T-helper 17 cell (primary cell): ENCODE measurements around the gene TSFM. TPM values are rescaled to one million over a fixed set of nuclear protein-coding genes. Genes with fewer than 3 reads are reported as not detected.
A peak's percentile ranks its signal among the peaks of the same experiment; 100 is the strongest.

Experiments used
- ATAC-seq: fragments of 150-1000 bp; cut with Tn5 transposase; 2 replicates; pipeline ENCODE4 v1.10.0; 2021; ENCODE audit warnings: mild to moderate bottlenecking, moderate library complexity
- DNase-seq, 3 donors: peaks; one replicate each; pipeline versions ENCODE4 v3.0.0 to v3.0.0-alpha.2; 2020 to 2021
- H3K9me3 ChIP-seq: one replicate; pipeline ENCODE4 v1.7.0; 2013; ENCODE audit warnings: low read length, mild to moderate bottlenecking; ENCODE audit not compliant: control insufficient read depth, poor library complexity, severe bottlenecking
- H3K27ac Mint-ChIP-seq: one replicate; pipeline ENCODE4 v1.8.0; 2022; ENCODE audit warnings: mild to moderate bottlenecking, moderate library complexity, mixed read lengths
- H3K27me3 Mint-ChIP-seq: one replicate; pipeline ENCODE4 v1.8.0; 2022; ENCODE audit warnings: mixed read lengths
- H3K36me3 Mint-ChIP-seq: one replicate; pipeline ENCODE4 v1.8.0; 2022; ENCODE audit warnings: low read depth, mixed read lengths
- H3K4me1 Mint-ChIP-seq: one replicate; pipeline ENCODE4 v1.8.0; 2022; ENCODE audit warnings: mild to moderate bottlenecking, mixed read lengths
- H3K4me3 Mint-ChIP-seq: one replicate; pipeline ENCODE4 v1.8.0; 2022; ENCODE audit warnings: mild to moderate bottlenecking, moderate library complexity, mixed read lengths
- total RNA-seq, 4 donors: library from RNA in 2 of 4; stranded (reverse) in 2 of 4; gene quantifications; one replicate each; pipeline ENCODE4 v1.2.3 and lab custom pipeline; 2022 to 2026

TSFM gene
- total RNA-seq, 2 donors from 2014 or later: 12.5 to 17.9 TPM

- H3K9me3 ChIP-seq: no peaks in the 10 kb centered on the region
- DNase-seq (peak; percentile 52 to 72 (median 61)), ATAC-seq (peak; percentile 70)
- H3K27ac Mint-ChIP-seq: peak overlapping the region; percentile 96
- no peaks in the 10 kb centered on the region for H3K27me3 Mint-ChIP-seq
- H3K4me3 Mint-ChIP-seq: peak overlapping the region; percentile 98
- peaks cover 53% of the 10 kb centered on the region for H3K4me1 Mint-ChIP-seq
- no peaks in the 10 kb centered on the region for H3K36me3 Mint-ChIP-seq
These were observed 41.8 kb upstream of the TSFM start for GRCh38 chr12:57740656-57741412.

DNA sequence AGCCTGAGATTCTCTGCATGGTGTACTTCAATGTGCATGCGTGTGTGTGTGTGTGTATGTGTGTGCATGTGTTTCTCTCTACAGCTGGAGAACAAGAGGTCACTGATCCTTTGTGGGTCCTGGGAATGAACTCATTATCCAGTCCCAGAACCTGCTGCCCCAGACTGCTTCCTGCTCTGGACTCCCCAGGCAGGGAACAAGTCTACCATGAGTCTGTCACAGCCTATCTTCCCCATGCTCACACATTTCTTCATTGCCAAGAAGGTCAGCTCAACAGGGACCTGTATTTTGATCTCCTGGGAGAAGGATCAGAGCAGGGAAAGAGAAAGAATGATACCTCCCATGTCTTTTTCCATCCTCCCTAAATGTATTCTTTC, 41.2 kb upstream of the TSFM start:
- no peaks in the 10 kb centered on the region for H3K36me3 Mint-ChIP-seq
- H3K27me3 Mint-ChIP-seq: no peaks in the 10 kb centered on the region
- peak overlapping the region; percentile 98 for H3K4me3 Mint-ChIP-seq
- H3K9me3 ChIP-seq: no peaks in the 10 kb centered on the region
- peak overlapping the region; percentile 96 for H3K27ac Mint-ChIP-seq
- H3K4me1 Mint-ChIP-seq: peaks cover 57% of the 10 kb centered on the region
- no peak for ATAC-seq
- no peak for DNase-seq

DNA sequence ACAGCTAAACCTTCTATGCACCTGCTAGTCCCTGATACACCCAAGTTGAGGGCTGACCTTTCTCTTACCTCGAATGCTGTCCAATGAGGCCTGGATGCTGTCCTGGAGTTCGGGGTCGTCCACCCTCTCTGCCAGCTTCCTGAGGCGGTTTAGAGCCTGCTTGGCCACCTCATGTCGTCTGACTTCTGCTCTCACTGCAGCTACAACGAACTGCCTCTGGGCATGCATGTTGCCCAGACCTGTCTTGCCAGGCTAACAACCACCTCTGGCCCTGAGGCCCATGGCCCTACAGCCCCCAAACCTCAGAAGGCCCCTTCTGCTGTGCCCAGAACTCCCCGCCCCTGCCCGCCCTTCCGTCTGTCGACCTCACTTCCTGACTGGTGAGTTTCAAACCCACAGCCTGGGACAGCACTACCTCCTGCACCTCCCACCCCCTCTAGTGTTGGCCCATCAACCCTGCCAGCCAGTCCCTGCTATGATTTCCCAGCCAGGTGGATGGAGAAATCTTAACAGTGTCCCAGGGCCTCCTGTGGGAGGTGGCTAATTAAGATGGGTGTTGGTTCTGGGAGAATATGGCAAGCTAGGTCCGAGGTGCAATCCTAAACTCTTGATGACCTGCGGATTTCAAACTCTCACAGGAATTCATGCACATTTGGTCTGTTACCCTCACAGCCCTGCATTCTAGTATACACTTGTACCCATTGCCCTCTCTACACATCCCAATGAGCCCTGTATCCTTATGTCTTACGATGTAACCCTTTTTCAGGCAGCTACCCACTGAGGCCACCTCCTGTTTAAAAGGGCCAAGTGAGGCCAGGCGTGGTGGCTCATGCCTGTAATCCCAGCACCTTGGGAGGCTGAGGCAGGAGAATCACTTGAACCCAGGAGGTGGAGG, 40.5 kb upstream of the TSFM start:
- ATAC-seq (peak; percentile 68), DNase-seq (peak; percentile 61 to 73 (median 66))
- Mint-ChIP-seq H3K27ac (peak overlapping the region; percentile 96), H3K4me1 (peaks cover 54% of the 10 kb centered on the region), H3K4me3 (peak overlapping the region; percentile 98), H3K36me3 (no peaks in the 10 kb centered on the region), H3K27me3 (no peaks in the 10 kb centered on the region)
- H3K9me3 ChIP-seq: no peaks in the 10 kb centered on the region

DNA sequence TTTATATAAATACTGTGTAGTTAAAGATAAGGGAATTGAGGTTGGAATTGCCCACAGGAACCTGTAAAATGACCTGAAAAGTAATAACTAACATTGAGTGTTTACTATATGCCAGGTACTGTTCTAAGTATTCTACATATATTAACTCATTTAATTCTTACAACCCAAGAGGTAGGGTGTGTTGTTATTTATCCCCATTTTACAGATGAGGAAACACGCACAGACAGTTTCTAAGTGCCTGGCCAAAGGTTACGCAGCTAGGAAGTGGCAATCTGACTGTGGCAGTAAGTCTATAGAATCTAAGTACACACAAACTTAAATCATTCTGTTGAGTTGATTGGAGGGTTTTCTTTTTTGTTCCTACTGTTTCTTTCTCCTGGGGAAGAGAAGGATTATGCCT, 38.8 kb upstream of the TSFM start:
- H3K4me1 Mint-ChIP-seq: peaks cover 54% of the 10 kb centered on the region
- no peaks in the 10 kb centered on the region for H3K27me3 Mint-ChIP-seq
- H3K27ac Mint-ChIP-seq: peak overlapping the region; percentile 99
- ATAC-seq: no peak
- peak overlapping the region; percentile 97 for H3K4me3 Mint-ChIP-seq
- H3K36me3 Mint-ChIP-seq: no peaks in the 10 kb centered on the region
- no peaks in the 10 kb centered on the region for H3K9me3 ChIP-seq
- no peak for DNase-seq

- peak; percentile 32 to 50 (median 50) for DNase-seq
- no peaks in the 10 kb centered on the region for H3K36me3 Mint-ChIP-seq
- H3K4me1 Mint-ChIP-seq: peaks cover 51% of the 10 kb centered on the region
- H3K9me3 ChIP-seq: no peaks in the 10 kb centered on the region
- no peaks in the 10 kb centered on the region for H3K27me3 Mint-ChIP-seq
- peak overlapping the region; percentile 99 for H3K27ac Mint-ChIP-seq
- peak overlapping the region; percentile 97 for H3K4me3 Mint-ChIP-seq
- ATAC-seq: peak; percentile 38
These were observed 38.3 kb upstream of the TSFM start for GRCh38 chr12:57744194-57744776.

GRCh38 chr12:57744777-57745484, 37.7 kb upstream of the TSFM start, which contains the start of gene TSPAN31:
Gene TSPAN31, plus strand, starts transcription at chr12:57745039. Its CDS starts 116 bp downstream, at chr12:57745155.
- Mint-ChIP-seq H3K36me3 (no peaks in the 10 kb centered on the region), H3K27ac (peak within 1 kb of the TSS; percentile 99), H3K27me3 (no peaks in the 10 kb centered on the region), H3K4me3 (peak within 1 kb of the TSS; percentile 97), H3K4me1 (peaks cover 46% of the 10 kb centered on the region)
- ATAC-seq (peak; percentile 84), DNase-seq (peak; percentile 82 to 86 (median 84))
- no peaks in the 10 kb centered on the region for H3K9me3 ChIP-seq

DNA sequence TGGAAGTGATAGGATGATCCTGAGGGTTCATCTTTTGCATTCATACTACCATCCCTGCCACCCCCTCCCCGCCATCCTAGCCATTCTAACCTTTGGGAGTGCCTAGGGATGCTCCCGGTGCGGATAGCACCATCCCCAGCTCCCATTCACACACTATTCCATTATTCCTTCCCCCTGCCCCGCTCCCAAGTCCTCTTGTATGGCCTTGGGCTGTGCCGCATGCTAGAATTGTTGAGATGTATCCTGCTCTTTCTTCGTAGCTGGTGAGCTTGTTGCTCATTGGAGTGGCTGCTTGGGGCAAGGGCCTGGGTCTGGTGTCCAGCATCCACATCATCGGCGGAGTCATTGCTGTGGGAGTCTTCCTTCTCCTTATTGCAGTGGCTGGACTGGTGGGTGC, 37.1 kb upstream of the TSFM start:
- H3K4me1 Mint-ChIP-seq: peaks cover 46% of the 10 kb centered on the region
- no peaks in the 10 kb centered on the region for H3K9me3 ChIP-seq
- H3K27ac Mint-ChIP-seq: peak overlapping the region; percentile 99
- no peaks in the 10 kb centered on the region for H3K27me3 Mint-ChIP-seq
- DNase-seq (no peak), ATAC-seq (no peak)
- peak overlapping the region; percentile 97 for H3K4me3 Mint-ChIP-seq
- H3K36me3 Mint-ChIP-seq: no peaks in the 10 kb centered on the region

DNA sequence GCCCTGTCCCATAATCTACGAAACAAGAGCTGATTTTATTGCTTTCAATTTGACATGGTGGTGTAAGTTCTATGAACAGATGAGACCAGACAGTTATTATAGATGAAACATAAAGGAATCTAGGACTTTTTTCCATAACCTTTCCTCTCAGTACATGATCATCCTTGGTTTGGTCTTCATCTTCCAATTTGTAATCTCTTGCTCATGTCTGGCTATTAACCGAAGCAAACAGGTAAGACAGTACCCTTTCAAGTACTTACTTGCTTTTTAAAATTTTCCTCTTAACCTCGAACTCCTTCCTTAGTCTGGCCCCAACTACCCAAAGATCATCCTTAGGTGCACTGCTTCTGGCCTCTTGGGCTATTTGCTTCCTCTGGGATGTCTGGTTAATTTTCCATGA, 36.6 kb upstream of the TSFM start:
- DNase-seq: no peak
- H3K4me1 Mint-ChIP-seq: peaks cover 43% of the 10 kb centered on the region
- no peaks in the 10 kb centered on the region for H3K27me3 Mint-ChIP-seq
- H3K9me3 ChIP-seq: no peaks in the 10 kb centered on the region
- no peak for ATAC-seq
- H3K27ac Mint-ChIP-seq: peak overlapping the region; percentile 99
- no peaks in the 10 kb centered on the region for H3K36me3 Mint-ChIP-seq
- peak overlapping the region; percentile 97 for H3K4me3 Mint-ChIP-seq

- H3K36me3 Mint-ChIP-seq: no peaks in the 10 kb centered on the region
- H3K27ac Mint-ChIP-seq: no peak overlapping the region
- H3K4me3 Mint-ChIP-seq: no peak overlapping the region
- no peaks in the 10 kb centered on the region for H3K9me3 ChIP-seq
- ATAC-seq: no peak
- no peaks in the 10 kb centered on the region for H3K27me3 Mint-ChIP-seq
- H3K4me1 Mint-ChIP-seq: peaks cover 57% of the 10 kb centered on the region
- no peak for DNase-seq
These were observed 33.5 kb upstream of the TSFM start for GRCh38 chr12:57749061-57749460.

DNA sequence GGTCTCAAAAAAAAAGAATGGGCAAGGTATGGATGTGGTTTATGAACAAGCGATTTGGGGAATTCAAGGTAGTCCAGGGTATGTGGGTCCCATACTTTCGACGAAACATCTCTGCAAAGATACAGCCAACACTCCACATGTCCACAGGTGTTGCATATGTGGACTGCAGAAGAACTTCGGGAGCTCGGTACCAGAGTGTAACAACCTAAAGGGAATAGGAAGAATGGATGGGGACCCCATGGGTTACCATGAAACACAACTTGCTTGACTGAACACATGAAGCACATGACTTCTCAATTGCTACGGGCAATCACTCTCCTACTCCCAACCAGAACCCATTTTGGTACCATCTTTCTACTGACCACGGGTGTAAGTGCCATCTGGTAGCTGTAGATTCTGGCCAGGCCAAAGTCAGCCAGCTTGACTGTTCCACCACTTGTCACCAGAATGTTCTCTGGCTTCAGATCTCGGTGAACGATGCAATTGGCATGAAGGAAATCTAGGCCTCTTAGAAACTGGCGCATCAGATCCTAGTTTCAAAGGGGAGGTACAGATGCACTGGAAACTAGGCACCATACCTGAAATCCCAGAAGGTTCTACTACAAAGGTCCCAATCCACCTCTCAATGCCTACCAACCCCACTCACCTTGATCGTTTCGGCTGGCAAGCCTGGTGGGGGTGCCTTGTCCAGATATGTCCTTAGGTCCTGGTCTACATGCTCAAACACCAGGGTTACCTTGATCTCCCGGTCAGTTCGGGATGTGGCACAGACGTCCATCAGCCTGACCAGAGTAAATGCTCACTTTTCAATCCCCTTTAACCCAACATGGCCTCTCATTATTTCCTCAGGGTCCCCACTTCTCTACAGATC, 31.8 kb upstream of the TSFM start:
- DNase-seq (no peak), ATAC-seq (no peak)
- H3K9me3 ChIP-seq: no peaks in the 10 kb centered on the region
- H3K27ac Mint-ChIP-seq: peak overlapping the region; percentile 96
- peaks cover 48% of the 10 kb centered on the region for H3K4me1 Mint-ChIP-seq
- no peaks in the 10 kb centered on the region for H3K36me3 Mint-ChIP-seq
- peak overlapping the region; percentile 94 for H3K4me3 Mint-ChIP-seq
- no peaks in the 10 kb centered on the region for H3K27me3 Mint-ChIP-seq

DNA sequence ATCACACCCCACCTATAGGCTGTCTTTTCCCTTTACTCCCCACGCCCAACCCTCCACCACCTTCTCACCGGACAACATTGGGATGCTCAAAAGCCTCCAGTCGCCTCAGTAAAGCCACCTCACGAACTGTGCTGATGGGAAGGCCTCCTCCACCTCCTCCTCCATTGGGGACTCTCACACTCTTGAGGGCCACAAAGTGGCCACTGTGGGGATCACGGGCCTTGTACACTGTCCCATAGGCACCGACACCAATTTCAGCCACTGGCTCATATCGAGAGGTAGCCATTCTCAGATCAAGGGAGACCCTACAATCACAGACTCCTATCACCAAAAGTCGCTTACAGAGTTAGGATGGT, 31.2 kb upstream of the TSFM start:
- peak overlapping the region; percentile 96 for H3K27ac Mint-ChIP-seq
- no peaks in the 10 kb centered on the region for H3K27me3 Mint-ChIP-seq
- DNase-seq: no peak
- ATAC-seq: no peak
- H3K4me3 Mint-ChIP-seq: peak overlapping the region; percentile 94
- H3K36me3 Mint-ChIP-seq: no peaks in the 10 kb centered on the region
- peaks cover 46% of the 10 kb centered on the region for H3K4me1 Mint-ChIP-seq
- no peaks in the 10 kb centered on the region for H3K9me3 ChIP-seq
